ENCODE results near the gene CPM.

Gene CPM

DNA sequence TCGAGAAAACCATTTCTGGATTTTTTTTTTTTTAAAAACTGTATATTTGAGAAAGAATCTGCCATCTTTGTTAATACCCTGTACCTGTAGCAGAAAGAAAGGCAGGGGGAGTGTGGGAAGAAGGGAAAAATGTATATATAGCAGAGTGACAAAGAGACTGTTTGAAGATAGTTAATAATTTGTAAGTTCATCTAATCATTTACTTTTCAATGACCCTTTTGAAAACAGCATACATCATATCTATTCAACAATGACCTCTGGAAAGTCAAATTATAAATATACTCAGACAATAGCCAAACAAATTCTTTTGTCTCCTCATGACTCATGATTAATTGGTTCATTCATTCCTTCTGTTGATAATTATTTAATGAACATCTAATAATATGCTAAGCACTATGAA lies 10.9 kb upstream of the CPM start:
- no peak overlapping the region for H3K4me3 ChIP-seq (replicated peaks; ENCODE audit: low read depth, low read length)
- TF ChIP-seq, protein P1, sequence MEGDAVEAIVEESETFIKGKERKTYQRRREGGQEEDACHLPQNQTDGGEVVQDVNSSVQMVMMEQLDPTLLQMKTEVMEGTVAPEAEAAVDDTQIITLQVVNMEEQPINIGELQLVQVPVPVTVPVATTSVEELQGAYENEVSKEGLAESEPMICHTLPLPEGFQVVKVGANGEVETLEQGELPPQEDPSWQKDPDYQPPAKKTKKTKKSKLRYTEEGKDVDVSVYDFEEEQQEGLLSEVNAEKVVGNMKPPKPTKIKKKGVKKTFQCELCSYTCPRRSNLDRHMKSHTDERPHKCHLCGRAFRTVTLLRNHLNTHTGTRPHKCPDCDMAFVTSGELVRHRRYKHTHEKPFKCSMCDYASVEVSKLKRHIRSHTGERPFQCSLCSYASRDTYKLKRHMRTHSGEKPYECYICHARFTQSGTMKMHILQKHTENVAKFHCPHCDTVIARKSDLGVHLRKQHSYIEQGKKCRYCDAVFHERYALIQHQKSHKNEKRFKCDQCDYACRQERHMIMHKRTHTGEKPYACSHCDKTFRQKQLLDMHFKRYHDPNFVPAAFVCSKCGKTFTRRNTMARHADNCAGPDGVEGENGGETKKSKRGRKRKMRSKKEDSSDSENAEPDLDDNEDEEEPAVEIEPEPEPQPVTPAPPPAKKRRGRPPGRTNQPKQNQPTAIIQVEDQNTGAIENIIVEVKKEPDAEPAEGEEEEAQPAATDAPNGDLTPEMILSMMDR (IDR thresholded peaks at IDR 0.05; ENCODE audit: low read length, missing control alignments) = no peak
- no peak for DNase-seq (ENCODE audit: low read depth)

DNA sequence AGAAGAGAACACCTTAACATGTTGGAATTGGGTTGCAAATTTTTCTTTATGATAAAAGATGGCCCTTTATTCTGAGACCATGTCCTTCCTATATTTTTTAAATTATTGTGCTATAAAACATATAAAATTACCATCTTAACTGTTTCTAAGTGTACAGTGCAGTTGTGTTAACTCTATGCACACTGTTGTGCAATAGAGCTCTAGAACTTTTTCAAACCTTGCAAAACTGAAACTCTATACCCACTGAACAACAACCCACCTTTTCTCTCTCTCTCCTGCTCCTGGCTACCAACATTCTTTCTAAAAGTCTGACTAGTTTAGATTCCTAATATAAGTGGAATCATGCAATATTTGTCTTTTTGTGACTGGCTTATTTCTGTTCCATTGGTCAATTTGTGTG lies 7.8 kb upstream of the CPM start:
- H3K4me3 ChIP-seq (replicated peaks; ENCODE audit: low read depth, low read length) = no peak overlapping the region
- DNase-seq (ENCODE audit: low read depth) = no peak
- TF ChIP-seq, protein P1 (IDR thresholded peaks at IDR 0.05; ENCODE audit: low read length, missing control alignments) = no peak

DNA sequence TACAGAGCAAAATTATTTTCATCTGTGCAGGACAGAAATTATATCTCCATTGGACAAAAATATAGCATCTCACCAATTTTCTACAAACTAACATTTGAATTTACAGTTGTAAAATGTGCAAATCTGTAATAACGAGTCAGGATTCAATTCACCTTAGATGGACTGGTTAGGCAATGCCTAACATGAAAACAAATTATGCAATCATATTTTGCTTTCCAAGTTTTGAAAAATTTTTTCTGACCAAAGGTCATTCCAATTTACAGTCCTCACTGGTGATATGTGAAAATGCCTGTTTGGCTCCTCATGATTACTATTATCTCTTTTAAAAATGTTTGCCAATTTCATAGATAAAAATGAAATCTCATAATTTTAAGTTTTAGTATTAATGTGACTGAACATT lies 6.5 kb upstream of the CPM start:
- H3K4me3 ChIP-seq (replicated peaks; ENCODE audit: low read depth, low read length) = no peak overlapping the region
- DNase-seq (ENCODE audit: low read depth) = no peak
- TF ChIP-seq, protein P1 (IDR thresholded peaks at IDR 0.05; ENCODE audit: low read length, missing control alignments) = no peak

DNA sequence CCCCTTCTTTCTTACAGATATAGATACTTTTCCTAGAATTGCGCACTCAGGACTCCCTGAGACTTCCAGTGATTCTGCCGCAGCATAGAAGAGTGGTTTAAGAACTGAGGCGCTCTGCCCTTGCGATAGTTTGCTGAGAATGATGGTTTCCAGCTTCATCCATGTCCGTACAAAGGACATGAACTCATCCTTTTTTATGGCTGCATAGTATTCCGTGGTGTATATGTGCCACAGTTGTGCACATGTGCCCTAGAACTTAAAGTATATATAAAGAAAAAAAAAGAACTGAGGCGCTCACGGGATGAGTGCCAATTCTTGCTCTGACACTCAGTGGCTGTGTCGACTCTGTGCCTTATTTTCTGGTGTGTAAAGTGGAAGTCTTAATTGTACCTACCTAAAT lies 1.4 kb upstream of the CPM start:
- TF ChIP-seq, protein P1 (IDR thresholded peaks at IDR 0.05; ENCODE audit: low read length, missing control alignments) = no peak
- no peak for DNase-seq (ENCODE audit: low read depth)

DNA sequence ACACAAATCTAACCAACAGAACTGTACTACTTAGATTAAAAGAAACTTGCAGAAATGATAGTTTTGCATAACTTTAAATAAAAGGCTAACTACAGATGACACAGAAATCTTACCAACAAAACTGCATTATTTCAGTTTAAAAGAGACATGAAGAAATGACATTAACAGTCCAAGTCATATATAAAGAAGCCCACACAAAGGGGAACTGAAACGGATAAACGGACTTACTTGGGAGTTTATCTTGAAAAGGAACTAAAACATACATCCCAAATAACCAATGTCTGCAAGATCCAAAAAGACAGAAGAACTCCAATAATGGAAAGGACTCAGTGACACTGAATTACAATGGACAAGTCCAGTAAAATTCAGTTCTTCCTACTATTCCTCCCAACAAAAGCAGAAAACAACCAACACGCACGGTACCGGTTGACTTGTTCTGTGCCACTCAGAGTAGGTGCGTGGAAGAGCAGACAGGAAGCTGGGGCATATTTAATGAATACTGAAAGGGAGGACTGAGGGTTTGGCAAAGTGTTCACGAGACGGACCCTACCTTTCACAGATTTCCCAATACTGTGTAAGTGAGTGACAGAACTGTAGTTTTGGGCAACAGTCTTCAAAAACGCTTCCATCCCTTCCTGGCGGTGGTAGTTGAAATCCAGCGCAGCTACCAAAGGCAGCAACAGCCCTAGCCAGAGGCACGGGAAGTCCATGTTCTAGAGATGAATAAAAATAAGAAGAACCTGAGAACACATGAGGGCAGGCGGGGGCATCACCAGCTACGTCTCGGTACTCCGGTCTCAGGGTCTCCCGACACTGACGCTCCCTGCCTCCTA lies 627 bp downstream of the CPM start:
- DNase-seq (ENCODE audit: low read depth) = no peak
- H3K4me3 ChIP-seq (replicated peaks; ENCODE audit: low read depth, low read length) = peak overlapping the region; percentile 57
- TF ChIP-seq, protein P1 (IDR thresholded peaks at IDR 0.05; ENCODE audit: low read length, missing control alignments) = no peak

More for the DNA sequence above, 1.4 kb upstream of the CPM start:
- H3K4me3 ChIP-seq (replicated peaks; ENCODE audit: low read depth, low read length) = no peak overlapping the region

DNA sequence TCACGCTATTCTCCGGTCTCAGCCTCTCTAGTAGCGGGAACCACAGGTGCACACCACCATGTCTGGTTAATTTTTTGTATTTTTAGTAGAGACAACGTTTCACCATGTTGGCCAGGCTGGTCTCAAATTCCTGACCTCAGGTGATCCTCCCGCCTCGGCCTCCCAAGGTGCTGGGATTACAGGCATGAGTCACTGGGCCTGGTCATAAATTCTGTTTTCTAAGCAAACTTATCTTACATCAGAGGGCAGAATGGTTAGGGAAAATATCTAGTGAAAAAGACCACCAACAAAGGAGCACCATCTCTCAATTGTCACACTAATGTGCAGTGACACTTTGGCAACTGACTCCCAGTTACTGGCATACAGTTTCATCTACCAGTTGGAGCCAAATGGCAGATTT lies 2.8 kb downstream of the CPM start:
- DNase-seq (ENCODE audit: low read depth) = no peak
- TF ChIP-seq, protein P1 (IDR thresholded peaks at IDR 0.05; ENCODE audit: low read length, missing control alignments) = no peak
- H3K4me3 ChIP-seq (replicated peaks; ENCODE audit: low read depth, low read length) = no peak overlapping the region

DNA sequence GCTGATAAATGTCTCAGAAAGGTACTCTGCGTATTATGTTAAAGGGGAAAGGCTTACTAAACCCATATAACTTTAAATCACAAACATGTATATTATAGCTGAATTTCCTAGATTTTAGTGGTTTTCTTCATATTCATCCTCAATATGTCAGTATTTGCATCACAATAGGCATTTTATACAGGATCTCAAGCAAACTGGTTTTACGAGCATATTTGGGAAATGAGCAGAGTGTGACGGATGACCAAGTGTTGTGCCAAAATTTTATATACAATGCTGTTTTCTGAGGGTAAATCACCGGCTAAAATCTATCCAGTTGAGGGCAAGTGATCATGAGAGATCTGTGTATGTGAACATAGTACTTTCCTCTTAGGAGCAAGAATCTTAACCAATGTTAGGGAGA lies 8.4 kb downstream of the CPM start:
- TF ChIP-seq, protein P1 (IDR thresholded peaks at IDR 0.05; ENCODE audit: low read length, missing control alignments) = no peak
- no peak overlapping the region for H3K4me3 ChIP-seq (replicated peaks; ENCODE audit: low read depth, low read length)
- no peak for DNase-seq (ENCODE audit: low read depth)

Measured in fibroblast of pulmonary artery (primary cell).